Measurements from ENCODE around the gene HK1. TPM values are rescaled to one million over a fixed set of nuclear protein-coding genes. Genes with fewer than 3 reads are reported as not detected.
A peak's percentile ranks its signal among the peaks of the same experiment; 100 is the strongest.
"Not testable (repeated sequence)": the region's sequence is repeated elsewhere in the genome, so short reads cannot be mapped to it uniquely, and the experiment has no call there.

Gene HK1
- polyA plus RNA-seq, 3 donors, result 52.4 to 60.9 (median 54.3) TPM

DNA sequence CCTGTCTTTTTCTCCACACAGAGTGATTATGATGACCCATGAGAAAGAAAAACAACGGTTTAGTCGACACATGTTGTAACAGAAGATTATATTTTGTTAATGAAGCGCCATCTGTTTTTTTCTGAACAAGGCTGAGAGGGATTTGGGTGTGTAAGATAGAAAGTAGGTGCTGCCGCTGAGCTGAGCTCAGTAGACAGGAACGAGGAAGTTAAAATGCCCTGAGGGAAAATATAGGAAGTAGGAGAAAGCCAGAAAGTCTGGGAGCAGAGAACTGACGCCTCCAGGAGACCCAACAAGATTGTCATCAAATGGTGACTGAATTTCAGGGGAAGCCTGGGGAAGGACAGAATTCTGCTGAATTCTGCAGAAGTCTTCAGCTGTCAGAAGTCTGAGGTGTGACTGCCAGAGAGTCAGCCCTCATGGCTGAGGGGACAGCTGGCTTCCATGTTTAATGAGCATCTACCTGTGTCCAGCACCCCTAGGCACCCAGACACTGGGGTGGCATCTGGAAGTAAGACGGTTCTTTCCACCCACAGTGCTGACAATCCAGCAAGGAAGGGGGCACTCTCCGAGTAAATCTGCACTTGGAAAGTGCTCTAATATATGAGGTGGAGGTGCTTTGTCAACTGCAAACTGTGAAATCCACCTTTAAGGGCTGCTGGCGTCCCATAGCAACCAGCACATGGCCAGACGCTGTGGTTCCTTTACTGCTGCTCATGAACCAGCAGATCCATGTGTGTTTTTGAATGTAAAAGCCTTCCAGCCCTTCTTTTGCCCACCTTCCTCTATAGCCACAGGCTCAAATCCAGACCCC, 160.4 kb downstream of the HK1 start:
- no peak for DNase-seq (ENCODE audit: low read depth in 3 of 3, low spot score in 2 of 3)

GRCh38 chr10:69439350-69439739, 161.0 kb downstream of the HK1 start:
- no peak for DNase-seq (ENCODE audit: low read depth in 3 of 3, low spot score in 2 of 3)

DNA sequence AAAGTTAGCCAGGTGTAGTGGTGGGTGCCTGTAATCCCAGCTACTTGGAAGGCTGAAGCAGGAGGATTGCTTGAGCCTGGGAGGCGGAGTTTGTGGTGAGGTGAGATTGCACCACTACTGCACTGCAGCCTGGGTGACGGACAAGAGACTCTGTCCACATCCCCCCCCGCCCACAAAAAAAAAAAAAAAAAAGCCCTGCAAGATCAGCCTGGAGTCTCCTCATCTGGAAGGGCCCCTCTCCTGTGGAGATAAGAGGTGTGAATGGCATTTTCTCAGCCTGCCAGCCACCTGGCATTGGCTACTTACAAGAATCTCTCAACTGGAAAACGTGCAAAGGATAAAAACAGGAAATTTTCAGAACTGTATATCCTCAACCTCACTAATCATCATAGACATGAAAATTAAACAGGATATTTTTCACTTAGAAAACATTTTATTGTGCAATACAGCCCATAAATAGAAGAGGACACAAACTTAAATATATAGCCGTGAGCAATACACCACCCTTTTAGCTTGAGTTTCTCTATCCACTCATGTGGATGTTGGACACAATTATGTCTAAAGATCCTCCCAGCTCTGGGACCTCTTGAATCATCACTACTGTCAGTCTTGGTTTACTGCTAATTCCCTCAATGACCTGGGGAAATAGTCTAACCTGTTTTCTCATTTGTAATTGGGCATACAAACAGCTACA, 161.7 kb downstream of the HK1 start:
- no peak for DNase-seq (ENCODE audit: low read depth in 3 of 3, low spot score in 2 of 3)

GRCh38 chr10:69443354-69443753, 165.1 kb downstream of the HK1 start:
- no peak for DNase-seq (ENCODE audit: low read depth in 3 of 3, low spot score in 2 of 3)

- DNase-seq (ENCODE audit: low read depth in 3 of 3, low spot score in 2 of 3), result no peak
Measured at GRCh38 chr10:69445041-69445440, 166.7 kb downstream of the HK1 start.

GRCh38 chr10:69446229-69446628, 167.9 kb downstream of the HK1 start:
- DNase-seq (ENCODE audit: low read depth in 3 of 3, low spot score in 2 of 3), result no peak

GRCh38 chr10:69446650-69447151, 168.4 kb downstream of the HK1 start:
- no peak for DNase-seq (ENCODE audit: low read depth in 3 of 3, low spot score in 2 of 3)

DNA sequence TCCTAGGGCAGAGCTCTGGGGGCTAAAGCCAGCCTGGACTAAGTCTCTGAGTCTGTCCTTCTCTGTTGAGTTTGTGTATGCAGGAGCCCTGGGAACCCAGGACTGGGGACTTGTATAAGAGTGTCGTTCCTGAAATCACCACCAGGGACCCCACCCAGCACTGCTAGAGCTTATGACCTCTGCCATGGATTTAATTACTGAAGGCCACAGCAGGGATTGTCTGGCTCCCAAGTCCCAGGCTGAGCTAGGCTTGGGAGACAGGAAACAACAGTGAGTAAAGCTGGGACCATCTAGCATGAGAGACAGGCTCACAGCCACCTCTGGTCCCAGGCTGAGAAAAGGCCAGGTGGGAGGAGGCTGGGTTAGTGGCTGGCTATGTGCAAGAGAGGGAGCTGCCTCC, 171.5 kb downstream of the HK1 start:
- no peak for DNase-seq (ENCODE audit: low read depth in 3 of 3, low spot score in 2 of 3)

DNA sequence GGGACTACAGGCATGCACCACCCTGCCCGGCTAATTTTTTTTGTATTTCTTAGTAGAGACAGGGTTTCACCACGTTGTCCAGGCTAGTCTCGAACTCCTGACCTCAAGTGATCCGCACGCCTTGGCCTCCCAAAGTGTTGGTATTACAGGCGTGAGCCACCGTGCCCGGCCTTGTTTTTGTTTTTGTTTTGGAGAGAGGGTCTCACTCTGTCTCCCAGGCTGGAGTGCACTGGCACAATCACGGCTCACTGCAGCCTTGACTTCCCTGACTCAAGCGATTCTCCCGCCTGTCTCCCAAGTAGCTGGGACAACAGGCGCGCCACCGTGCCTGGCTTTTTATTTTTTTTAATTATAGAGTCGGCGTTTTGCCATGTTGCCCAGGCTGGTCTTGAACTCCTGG, 172.1 kb downstream of the HK1 start:
- DNase-seq (ENCODE audit: low read depth in 3 of 3, low spot score in 2 of 3), result not testable (repeated sequence)

DNA sequence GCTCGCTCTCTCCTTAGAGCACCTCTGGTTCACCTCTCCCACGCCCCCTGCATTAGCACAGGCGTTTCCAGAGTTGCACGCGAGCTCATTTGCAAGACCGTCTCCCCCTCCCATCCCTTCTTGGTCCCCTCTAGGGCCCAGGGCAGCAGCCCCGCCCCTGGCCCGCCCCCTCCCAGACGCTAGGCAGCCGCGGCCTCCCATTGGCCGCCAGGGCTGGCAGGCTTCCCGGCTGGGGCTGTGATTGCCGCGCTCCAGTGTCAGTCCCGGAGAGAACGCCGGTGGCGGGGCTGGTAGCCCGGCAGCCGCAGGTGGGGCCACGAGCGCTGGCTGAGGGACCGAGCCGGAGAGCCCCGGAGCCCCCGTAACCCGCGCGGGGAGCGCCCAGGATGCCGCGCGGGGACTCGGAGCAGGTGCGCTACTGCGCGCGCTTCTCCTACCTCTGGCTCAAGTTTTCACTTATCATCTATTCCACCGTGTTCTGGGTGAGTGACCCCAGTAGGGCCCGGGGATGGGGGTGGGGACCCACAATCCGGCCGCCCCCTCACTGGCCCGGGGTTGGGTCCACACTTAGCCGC, 173.0 kb downstream of the HK1 start, which contains the start of gene TSPAN15:
TSPAN15 (plus strand) TSS at position 257 of the 575 bp plus-strand sequence; CDS start at position 387, 130 bp downstream.
- DNase-seq (ENCODE audit: low read depth in 3 of 3, low spot score in 2 of 3), result peak; percentile 52 to 82 (median 67)

Other genes with a start within 250 kb of the HK1 start
- 10 to 100 TPM; 14.2 to 19.5 (median 16.3) TPM for gene SRGN, start 190.4 kb upstream of the HK1 start, polyA plus RNA-seq (ENCODE audit: insufficient read length in 3 of 3)
- 10 to 100 TPM; 85.5 to 95.3 (median 89.2) TPM for gene VPS26A, start 154.3 kb upstream of the HK1 start, polyA plus RNA-seq (ENCODE audit: insufficient read length in 3 of 3)
- gene SUPV3L1, start 98.3 kb upstream of the HK1 start, polyA plus RNA-seq (ENCODE audit: insufficient read length in 3 of 3), result 10 to 100 TPM; 38.8 to 48.7 (median 39.4) TPM
- gene HKDC1, start 58.2 kb upstream of the HK1 start, polyA plus RNA-seq (ENCODE audit: insufficient read length in 3 of 3), result 10 to 100 TPM; 15.4 to 16.9 (median 16.7) TPM
- under 1 TPM; 0.10 to 0.28 (median 0.24) TPM for gene TACR2, start 138.4 kb downstream of the HK1 start, polyA plus RNA-seq (ENCODE audit: insufficient read length in 3 of 3)
- 10 to 100 TPM; 56.1 to 82.3 (median 67.5) TPM for gene TSPAN15, start 173.0 kb downstream of the HK1 start, polyA plus RNA-seq (ENCODE audit: insufficient read length in 3 of 3)